MM.1S (cell line): ENCODE measurements around the gene TM2D1.

Experiments used
- DNase-seq: peaks from one replicate; pipeline ENCODE4 v3.0.0-alpha.2; 2015
- H2AFZ ChIP-seq: fragments of 300-600 bp; sonication (generic); 2 replicates; pipeline ENCODE4 v1.6.0; 2016; ENCODE audit warnings: antibody characterized with exemption, low read length
- H3F3A ChIP-seq: fragments of 300-600 bp; sonication (generic); 2 replicates; pipeline ENCODE4 v1.6.1; 2016; ENCODE audit warnings: mild to moderate bottlenecking, antibody characterized with exemption, low read length, moderate library complexity, mixed read lengths; ENCODE audit not compliant: insufficient read depth
- H3K27ac ChIP-seq: fragments of 300-600 bp; sonication (generic); 2 replicates; pipeline ENCODE4 v1.5.1; 2016; ENCODE audit warnings: mild to moderate bottlenecking, low read length
- H3K27me3 ChIP-seq: fragments of 300-600 bp; sonication (generic); replicated peaks from 2 replicates; pipeline ENCODE4 v1.6.0; 2016; ENCODE audit warnings: low read length; ENCODE audit not compliant: insufficient read depth
- H3K36me3 ChIP-seq: fragments of 300-600 bp; sonication (generic); replicated peaks from 2 replicates; pipeline ENCODE4 v1.6.1; 2016; ENCODE audit warnings: mild to moderate bottlenecking, low read length, mixed read lengths; ENCODE audit not compliant: insufficient read depth
- H3K4me1 ChIP-seq: fragments of 300-600 bp; sonication (generic); 2 replicates; pipeline ENCODE4 v1.6.1; 2016; ENCODE audit warnings: low read length, mixed read lengths
- H3K4me2 ChIP-seq: fragments of 300-600 bp; sonication (generic); 2 replicates; pipeline ENCODE4 v1.6.0; 2016; ENCODE audit warnings: low read depth, low read length
- H3K4me3 ChIP-seq: fragments of 300-600 bp; sonication (generic); 2 replicates; pipeline ENCODE4 v1.5.1; 2016; ENCODE audit warnings: low read length, mixed read lengths
- H3K79me2 ChIP-seq: fragments of 300-600 bp; sonication (generic); 2 replicates; pipeline ENCODE4 v1.6.1; 2016; ENCODE audit warnings: mixed run types, low read length, mixed read lengths
- H3K9ac ChIP-seq: fragments of 300-600 bp; sonication (generic); 2 replicates; pipeline ENCODE4 v1.6.1; 2016; ENCODE audit warnings: low read length, mixed read lengths
- H3K9me2 ChIP-seq: fragments of 300-600 bp; sonication (generic); replicated peaks from 2 replicates; pipeline ENCODE4 v1.6.1; 2016; ENCODE audit warnings: mild to moderate bottlenecking, low read length, mixed read lengths; ENCODE audit not compliant: insufficient read depth
- H3K9me3 ChIP-seq: fragments of 300-600 bp; sonication (generic); replicated peaks from 2 replicates; pipeline ENCODE4 v1.6.1; 2016; ENCODE audit warnings: mild to moderate bottlenecking, low read length, mixed read lengths; ENCODE audit not compliant: insufficient read depth
- H4K20me1 ChIP-seq: fragments of 300-600 bp; sonication (generic); 2 replicates; pipeline ENCODE4 v1.6.1; 2016; ENCODE audit warnings: mild to moderate bottlenecking, low read length, moderate library complexity, mixed read lengths; ENCODE audit not compliant: insufficient read depth
- CTCF ChIP-seq: fragments of 300-600 bp; sonication (generic); IDR thresholded peaks from 2 replicates; pipeline ENCODE4 v1.5.1; 2016; ENCODE audit warnings: antibody characterized with exemption, low read length, mixed read lengths
- EZH2 ChIP-seq: fragments of 300-600 bp; sonication (generic); optimal IDR thresholded peaks from 2 replicates; pipeline ENCODE3; 2017; ENCODE audit warnings: low read depth, mild to moderate bottlenecking, antibody characterized with exemption, low read length, mixed read lengths
- EZH2phosphoT487 ChIP-seq: fragments of 300-600 bp; sonication (generic); IDR thresholded peaks from 2 replicates; pipeline ENCODE4 v1.6.1; 2018; ENCODE audit warnings: antibody characterized with exemption, low read length

Gene TM2D1

DNA sequence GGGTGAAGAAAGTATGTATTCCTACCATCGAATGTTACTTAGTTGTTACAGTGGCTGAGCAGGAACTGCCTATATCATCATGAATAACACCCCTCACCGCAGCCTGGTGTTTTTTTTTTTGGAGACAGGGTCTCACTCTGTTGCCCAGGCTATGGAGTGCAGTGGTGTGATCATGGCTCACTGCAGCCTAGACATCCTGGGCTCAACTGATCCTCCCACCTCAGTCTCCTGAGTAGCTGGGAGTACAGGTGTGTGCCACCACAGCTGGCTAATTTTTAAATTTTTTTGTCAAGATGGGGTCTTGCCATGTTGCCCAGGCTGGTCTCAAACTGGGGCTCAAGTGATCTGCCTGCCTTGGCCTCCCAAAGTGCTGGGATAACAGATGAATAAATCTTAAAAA lies 24.6 kb upstream of the TM2D1 start:
- no peak for TF ChIP-seq EZH2
- TF ChIP-seq EZH2phosphoT487, result no peak
- no peak for TF ChIP-seq CTCF
- Histone ChIP-seq H3K36me3 (no peaks in the 10 kb centered on the region), H3K9ac (no peak overlapping the region), H3K27me3 (no peaks in the 10 kb centered on the region), H3K4me2 (no peak overlapping the region), H3F3A (no peaks in the 10 kb centered on the region), H3K9me3 (no peaks in the 10 kb centered on the region), H3K27ac (no peak overlapping the region), H3K4me1 (no peaks in the 10 kb centered on the region), H3K4me3 (no peak overlapping the region), H4K20me1 (no peaks in the 10 kb centered on the region), H3K9me2 (no peaks in the 10 kb centered on the region), H2AFZ (no peak overlapping the region), H3K79me2 (no peaks in the 10 kb centered on the region)
- no peak for DNase-seq

- Histone ChIP-seq H3K9me3 (no peaks in the 10 kb centered on the region), H2AFZ (no peak overlapping the region), H3K27me3 (no peaks in the 10 kb centered on the region), H3F3A (0 out of 2 replicates have a peak, but pooled peaks cover under 1% of the 10 kb centered on the region), H3K36me3 (no peaks in the 10 kb centered on the region), H3K4me2 (no peak overlapping the region), H3K9ac (no peak overlapping the region), H3K27ac (no peak overlapping the region), H3K9me2 (no peaks in the 10 kb centered on the region), H3K79me2 (no peaks in the 10 kb centered on the region), H3K4me1 (no peaks in the 10 kb centered on the region), H4K20me1 (no peaks in the 10 kb centered on the region), H3K4me3 (no peak overlapping the region)
- no peak for DNase-seq
- TF ChIP-seq EZH2phosphoT487 (no peak), EZH2 (no peak), CTCF (no peak)
Observed at GRCh38 chr1:61748566-61748965, 23.6 kb upstream of the TM2D1 start.

DNA sequence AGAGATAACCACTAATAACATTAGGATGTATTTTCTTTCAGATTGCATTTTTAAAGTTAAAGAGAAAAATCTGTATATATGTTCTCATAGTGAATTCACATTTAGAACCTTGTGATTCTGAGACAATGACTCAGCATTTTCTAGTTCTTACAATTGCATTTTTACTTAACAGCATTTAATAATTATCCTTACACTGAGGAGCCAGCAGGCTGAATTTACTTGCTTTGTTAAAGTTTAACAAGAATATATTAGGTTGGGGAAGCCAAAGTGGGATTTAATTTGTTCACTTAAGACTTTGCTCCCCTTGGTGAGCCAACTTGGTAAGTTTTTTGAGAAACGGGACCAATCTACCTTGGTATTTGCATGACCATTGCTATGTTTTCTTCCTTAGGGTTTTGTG lies 21.9 kb upstream of the TM2D1 start:
- H3K27ac ChIP-seq, result no peak overlapping the region
- H3F3A ChIP-seq, result peaks cover 9% of the 10 kb centered on the region; the same call in 1 of the 2 replicates
- H3K27me3 ChIP-seq, result no peaks in the 10 kb centered on the region
- TF ChIP-seq CTCF (no peak), EZH2phosphoT487 (no peak), EZH2 (no peak)
- no peaks in the 10 kb centered on the region for H3K36me3 ChIP-seq
- no peak overlapping the region for H3K4me2 ChIP-seq
- H2AFZ ChIP-seq, result no peak overlapping the region
- no peaks in the 10 kb centered on the region for H4K20me1 ChIP-seq
- DNase-seq, result no peak
- no peaks in the 10 kb centered on the region for H3K9me2 ChIP-seq
- no peaks in the 10 kb centered on the region for H3K4me1 ChIP-seq
- H3K9me3 ChIP-seq, result no peaks in the 10 kb centered on the region
- H3K4me3 ChIP-seq, result no peak overlapping the region
- H3K9ac ChIP-seq, result no peak overlapping the region
- H3K79me2 ChIP-seq, result no peaks in the 10 kb centered on the region
